Measurements from ENCODE around the gene ZFAND2A. TPM values are rescaled to one million over a fixed set of nuclear protein-coding genes. Genes with fewer than 3 reads are reported as not detected.
A peak's percentile ranks its signal among the peaks of the same experiment; 100 is the strongest.
"Not testable (repeated sequence)": the region's sequence is repeated elsewhere in the genome, so short reads cannot be mapped to it uniquely, and the experiment has no call there.

The ZFAND2A gene, protein sequence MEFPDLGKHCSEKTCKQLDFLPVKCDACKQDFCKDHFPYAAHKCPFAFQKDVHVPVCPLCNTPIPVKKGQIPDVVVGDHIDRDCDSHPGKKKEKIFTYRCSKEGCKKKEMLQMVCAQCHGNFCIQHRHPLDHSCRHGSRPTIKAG
- 9.0 and 13.3 TPM in 2 replicates for total RNA-seq (ENCODE audit: low replicate concordance)

DNA sequence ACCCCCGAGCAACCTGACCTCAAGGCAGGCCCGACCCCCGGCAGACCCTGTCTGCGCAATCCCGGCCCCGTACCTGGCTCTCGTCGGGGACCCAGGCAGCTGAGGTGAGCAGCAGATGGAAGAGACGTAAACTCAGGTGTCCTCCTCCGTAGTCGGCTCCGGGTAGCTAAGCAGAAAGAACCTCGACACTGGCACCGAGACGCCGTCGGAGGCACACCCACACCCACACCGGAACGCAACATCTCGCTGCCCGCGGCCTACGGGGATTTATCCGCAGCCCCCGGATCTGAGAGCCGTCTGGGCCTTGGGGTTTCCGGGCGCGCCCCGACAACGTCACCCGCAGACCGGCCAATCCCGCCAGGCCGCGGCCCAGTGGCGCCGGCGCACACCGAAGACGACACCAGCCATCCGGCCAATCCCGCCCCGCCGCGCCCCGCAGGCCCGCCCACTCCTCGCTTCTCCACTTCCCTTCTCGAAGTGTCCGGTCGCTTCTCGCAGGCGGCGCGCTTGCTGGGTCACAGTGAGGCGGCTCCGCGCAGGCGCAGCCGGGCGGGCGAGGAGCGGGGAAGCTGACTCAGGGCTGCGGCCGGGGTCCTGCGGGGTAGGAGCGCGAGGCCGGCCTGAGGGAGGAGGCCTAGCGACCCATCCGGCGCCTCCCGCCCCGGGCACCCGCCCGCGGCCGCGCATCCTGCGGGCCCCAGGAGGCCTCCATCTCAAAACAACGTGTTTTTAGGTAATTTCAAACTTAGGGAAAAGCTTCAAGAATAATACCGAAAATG is at the start of gene ZFAND2A:
TSS of gene ZFAND2A (minus strand) at position 306 of the 779 bp plus-strand sequence. CDS start 1,984 bp downstream, outside the sequence.
- H3F3A ChIP-seq (ENCODE audit: low read depth) = no peaks in the 10 kb centered on the region
- Mint-ChIP-seq H3K4me1 (peaks cover 17% of the 10 kb centered on the region), H3K27me3 (ENCODE audit: insufficient read depth, low read depth) (no peaks in the 10 kb centered on the region), H3K36me3 (peaks cover 6% of the 10 kb centered on the region), H3K9me3 (no peaks in the 10 kb centered on the region), H3K4me3 (peak within 1 kb of the TSS; percentile 90), H3K27ac (peak within 1 kb of the TSS; percentile 57)
- peak; percentile 99 for DNase-seq (ENCODE audit: low spot score)
- no peak for TF ChIP-seq CTCF (IDR thresholded peaks at IDR 0.05)
- no peak for TF ChIP-seq EZH2 (IDR thresholded peaks at IDR 0.05)
- no peak for TF ChIP-seq EZH2phosphoT487 (IDR thresholded peaks at IDR 0.05)
- H3K27ac ChIP-seq = peak within 1 kb of the TSS; percentile 67
- peak within 1 kb of the TSS; percentile 91 for H3K4me3 ChIP-seq
- H3K36me3 ChIP-seq = no peaks in the 10 kb centered on the region
- H4K20me1 ChIP-seq (ENCODE audit: low read depth) = peaks cover 5% of the 10 kb centered on the region
- no peaks in the 10 kb centered on the region for H3K9me3 ChIP-seq (ENCODE audit: low read depth)
- peaks cover 25% of the 10 kb centered on the region for H3K79me2 ChIP-seq (ENCODE audit: low read depth)
- H3K27me3 ChIP-seq = no peaks in the 10 kb centered on the region
- peak within 1 kb of the TSS; percentile 99 for H3K4me2 ChIP-seq
- H2AFZ ChIP-seq (replicated peaks) = peak within 1 kb of the TSS; percentile 29
- H3K9ac ChIP-seq = peak within 1 kb of the TSS; percentile 97
- peaks cover 13% of the 10 kb centered on the region for H3K4me1 ChIP-seq

DNA sequence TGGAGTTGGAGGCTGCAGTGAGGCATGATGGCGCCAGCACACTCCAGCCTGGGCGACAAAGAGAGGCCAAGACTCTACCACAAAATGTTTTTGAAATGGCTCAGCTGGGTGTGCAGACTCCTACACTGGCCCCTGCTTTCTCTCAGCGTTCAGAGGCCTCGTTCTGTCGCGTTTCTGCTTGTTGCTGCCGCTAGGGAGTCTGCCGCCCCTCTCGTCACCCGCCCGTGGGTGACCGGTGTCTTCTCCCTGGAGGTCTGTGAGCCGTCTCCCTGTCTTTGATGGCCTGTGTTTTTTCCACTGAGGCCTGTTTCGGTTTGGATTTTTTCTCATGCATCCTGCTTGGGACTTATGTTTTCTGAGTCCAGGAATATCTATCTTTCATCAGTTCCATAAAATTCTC is 49.1 kb upstream of the ZFAND2A start:
- no peak for TF ChIP-seq EZH2 (IDR thresholded peaks at IDR 0.05)
- no peak for TF ChIP-seq CTCF (IDR thresholded peaks at IDR 0.05)
- no peak for TF ChIP-seq EZH2phosphoT487 (IDR thresholded peaks at IDR 0.05)
- Histone ChIP-seq H3K9me3 (ENCODE audit: low read depth) (no peaks in the 10 kb centered on the region), H3K9ac (no peak overlapping the region), H3K4me3 (no peak overlapping the region), H3K27ac (no peak overlapping the region), H4K20me1 (ENCODE audit: low read depth) (no peaks in the 10 kb centered on the region), H3F3A (ENCODE audit: low read depth) (no peaks in the 10 kb centered on the region), H3K27me3 (peaks cover 55% of the 10 kb centered on the region), H3K4me1 (peaks cover 6% of the 10 kb centered on the region), H3K4me2 (no peak overlapping the region), H2AFZ (replicated peaks) (no peak overlapping the region), H3K79me2 (ENCODE audit: low read depth) (no peaks in the 10 kb centered on the region), H3K36me3 (no peaks in the 10 kb centered on the region)
- H3K27ac Mint-ChIP-seq = no peak overlapping the region
- DNase-seq (ENCODE audit: low spot score) = no peak
- H3K4me3 Mint-ChIP-seq = peak overlapping the region; percentile 28
- H3K4me1 Mint-ChIP-seq = peaks cover 12% of the 10 kb centered on the region
- H3K27me3 Mint-ChIP-seq (ENCODE audit: insufficient read depth, low read depth) = peaks cover 17% of the 10 kb centered on the region
- H3K36me3 Mint-ChIP-seq = no peaks in the 10 kb centered on the region
- no peaks in the 10 kb centered on the region for H3K9me3 Mint-ChIP-seq

GRCh38 chr7:1205742-1206141 is 45.7 kb upstream of the ZFAND2A start:
- H3K9me3 ChIP-seq (ENCODE audit: low read depth); H3K36me3 Mint-ChIP-seq; H3K4me3 Mint-ChIP-seq; H3K4me3 ChIP-seq; H2AFZ ChIP-seq (replicated peaks); H3K4me1 ChIP-seq; H3K27me3 Mint-ChIP-seq (ENCODE audit: insufficient read depth, low read depth); H3K27ac ChIP-seq; H3K9me3 Mint-ChIP-seq; H3K4me2 ChIP-seq; H3K27ac Mint-ChIP-seq; H3K79me2 ChIP-seq (ENCODE audit: low read depth); DNase-seq (ENCODE audit: low spot score); H3F3A ChIP-seq (ENCODE audit: low read depth); H3K9ac ChIP-seq; H3K36me3 ChIP-seq; H4K20me1 ChIP-seq (ENCODE audit: low read depth): not testable (repeated sequence)
- peaks cover 10% of the 10 kb centered on the region for H3K4me1 Mint-ChIP-seq
- H3K27me3 ChIP-seq = peaks cover 21% of the 10 kb centered on the region

All from neural progenitor cell (in vitro differentiated cells).